ENCODE results near the gene AKAP13.

The AKAP13 gene

GRCh38 chr15:85403745-85404144 lies 23.3 kb downstream of the AKAP13 start:
- ATAC-seq (ENCODE audit: low read depth): no peak
- DNase-seq (ENCODE audit: low spot score in 2 of 2): no peak
- H3K36me3 Mint-ChIP-seq: peaks cover 2% of the 10 kb centered on the region
- peak overlapping the region; percentile 99 for H3K27ac Mint-ChIP-seq
- H3K27me3 Mint-ChIP-seq: no peaks in the 10 kb centered on the region
- peaks cover under 1% of the 10 kb centered on the region for H3K9me3 Mint-ChIP-seq
- H3K4me1 Mint-ChIP-seq: peaks cover 57% of the 10 kb centered on the region
- H3K4me3 Mint-ChIP-seq: peak overlapping the region; percentile 67

- no peaks in the 10 kb centered on the region for H3K27me3 Mint-ChIP-seq
- peak overlapping the region; percentile 67 for H3K4me3 Mint-ChIP-seq
- H3K27ac Mint-ChIP-seq: peak overlapping the region; percentile 99
- peaks cover 2% of the 10 kb centered on the region for H3K36me3 Mint-ChIP-seq
- ATAC-seq (ENCODE audit: low read depth) (peak; percentile 34), DNase-seq (ENCODE audit: low spot score in 2 of 2) (peak in 1 of 2 donors; percentile 37)
- peaks cover 58% of the 10 kb centered on the region for H3K4me1 Mint-ChIP-seq
- peaks cover 2% of the 10 kb centered on the region for H3K9me3 Mint-ChIP-seq
These were observed 23.9 kb downstream of the AKAP13 start for GRCh38 chr15:85404176-85404917.

- Mint-ChIP-seq H3K36me3 (peaks cover 3% of the 10 kb centered on the region), H3K4me1 (peaks cover 57% of the 10 kb centered on the region), H3K4me3 (peak overlapping the region; percentile 67), H3K9me3 (peaks cover 2% of the 10 kb centered on the region), H3K27me3 (no peaks in the 10 kb centered on the region), H3K27ac (peak overlapping the region; percentile 99)
- DNase-seq (ENCODE audit: low spot score in 2 of 2): no peak
- no peak for ATAC-seq (ENCODE audit: low read depth)
These were observed 24.8 kb downstream of the AKAP13 start for GRCh38 chr15:85404918-85405866.

DNA sequence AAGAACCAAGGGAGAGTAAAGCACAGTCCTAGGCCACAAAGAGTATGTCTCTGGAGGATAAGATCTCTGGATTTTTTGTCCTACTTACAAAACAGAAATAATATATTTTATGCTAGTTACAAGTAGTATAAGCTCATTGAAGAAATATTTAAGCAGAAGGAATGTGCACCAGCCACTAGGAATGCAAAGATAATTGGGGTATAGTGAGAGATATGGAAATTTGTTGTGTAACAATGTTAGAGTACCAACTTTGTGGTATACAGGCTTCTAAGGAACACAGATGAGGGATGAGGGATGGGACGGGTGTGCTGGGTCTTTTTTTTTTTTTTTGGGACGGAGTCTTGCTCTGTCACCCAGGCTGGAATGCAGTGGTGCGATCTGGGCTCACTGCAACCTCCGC lies 26.5 kb downstream of the AKAP13 start:
- H3K4me3 Mint-ChIP-seq: peak overlapping the region; percentile 54
- no peaks in the 10 kb centered on the region for H3K27me3 Mint-ChIP-seq
- peak overlapping the region; percentile 99 for H3K27ac Mint-ChIP-seq
- no peak for ATAC-seq (ENCODE audit: low read depth)
- DNase-seq (ENCODE audit: low spot score in 2 of 2): no peak
- peaks cover 58% of the 10 kb centered on the region for H3K4me1 Mint-ChIP-seq
- H3K36me3 Mint-ChIP-seq: peaks cover 11% of the 10 kb centered on the region
- peaks cover 2% of the 10 kb centered on the region for H3K9me3 Mint-ChIP-seq

DNA sequence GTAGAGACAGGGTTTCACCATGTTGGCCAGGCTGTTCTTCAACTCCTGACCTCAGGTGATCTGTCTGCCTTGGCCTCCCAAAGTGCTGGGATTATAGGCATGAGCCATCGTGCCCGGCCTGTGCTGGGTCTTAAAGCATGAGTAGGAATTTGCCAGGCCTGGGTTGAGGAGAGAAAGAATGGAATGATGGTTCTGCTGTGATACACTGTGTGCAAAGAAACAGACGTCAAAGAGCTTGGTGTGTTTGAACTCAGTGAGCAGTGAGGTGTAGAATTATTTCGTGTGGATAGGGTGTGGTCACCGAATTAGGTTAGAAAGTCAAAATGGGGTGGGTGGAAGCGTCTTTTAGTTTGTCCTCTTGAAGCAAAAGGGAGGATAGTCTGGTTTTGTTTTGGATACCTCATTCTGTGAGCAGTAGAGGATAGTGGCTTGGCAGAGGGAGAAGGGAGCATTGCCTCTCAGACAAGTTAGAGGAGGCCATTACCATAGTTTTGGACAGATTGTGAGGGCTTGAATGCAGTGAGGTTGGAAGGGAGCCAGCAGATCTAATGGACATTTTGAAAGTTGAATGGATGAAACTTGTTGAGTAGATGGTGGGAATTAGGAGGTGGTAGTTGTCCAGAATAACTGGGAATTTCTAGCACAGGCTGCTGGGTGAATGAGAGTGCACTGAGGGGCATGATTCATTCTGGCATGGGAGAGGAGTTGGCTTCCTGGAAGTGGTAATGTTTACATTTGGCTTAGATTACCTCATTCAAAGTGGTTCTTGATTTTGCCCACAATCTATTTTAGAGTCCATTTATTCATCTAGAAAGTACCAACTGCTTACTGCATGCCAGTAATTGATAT lies 27.2 kb downstream of the AKAP13 start:
- H3K9me3 Mint-ChIP-seq: peaks cover 2% of the 10 kb centered on the region
- no peaks in the 10 kb centered on the region for H3K27me3 Mint-ChIP-seq
- H3K4me1 Mint-ChIP-seq: peaks cover 51% of the 10 kb centered on the region
- peak overlapping the region; percentile 99 for H3K27ac Mint-ChIP-seq
- ATAC-seq (ENCODE audit: low read depth) (peak; percentile 55), DNase-seq (ENCODE audit: low spot score in 2 of 2) (peak; percentile 22 to 41)
- peak overlapping the region; percentile 79 for H3K4me3 Mint-ChIP-seq
- peaks cover 11% of the 10 kb centered on the region for H3K36me3 Mint-ChIP-seq

GRCh38 chr15:85408270-85408746 lies 27.9 kb downstream of the AKAP13 start:
- peak overlapping the region; percentile 18 for H3K4me3 Mint-ChIP-seq
- peaks cover 58% of the 10 kb centered on the region for H3K4me1 Mint-ChIP-seq
- ATAC-seq (ENCODE audit: low read depth) (peak; percentile 73), DNase-seq (ENCODE audit: low spot score in 2 of 2) (peak in 1 of 2 donors; percentile 55)
- H3K36me3 Mint-ChIP-seq: peaks cover 11% of the 10 kb centered on the region
- no peaks in the 10 kb centered on the region for H3K27me3 Mint-ChIP-seq
- H3K27ac Mint-ChIP-seq: peak overlapping the region; percentile 99
- peaks cover 2% of the 10 kb centered on the region for H3K9me3 Mint-ChIP-seq

DNA sequence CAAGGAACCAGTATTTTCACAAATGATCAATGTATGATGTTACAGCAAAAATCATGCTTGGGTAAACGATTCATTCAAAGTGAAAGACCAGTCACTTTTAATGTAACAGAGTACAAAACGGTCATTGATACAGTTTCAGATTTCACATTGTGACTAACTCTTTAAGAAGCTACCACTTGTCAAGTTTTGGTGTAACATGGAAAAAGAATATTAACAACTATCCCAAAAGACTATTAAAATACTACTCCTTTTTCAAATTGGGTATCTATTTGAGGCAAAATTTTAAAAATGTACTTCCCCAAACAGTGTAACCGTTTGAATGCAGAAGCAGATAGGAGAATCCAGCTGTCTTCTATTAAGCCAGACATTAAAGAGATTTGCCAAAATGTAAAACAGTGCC lies 31.7 kb downstream of the AKAP13 start:
- Mint-ChIP-seq H3K4me1 (peaks cover 53% of the 10 kb centered on the region), H3K9me3 (peaks cover 2% of the 10 kb centered on the region), H3K27ac (peak overlapping the region; percentile 64), H3K4me3 (no peak overlapping the region), H3K27me3 (no peaks in the 10 kb centered on the region), H3K36me3 (peaks cover 14% of the 10 kb centered on the region)
- no peak for DNase-seq (ENCODE audit: low spot score in 2 of 2)
- ATAC-seq (ENCODE audit: low read depth): no peak

DNA sequence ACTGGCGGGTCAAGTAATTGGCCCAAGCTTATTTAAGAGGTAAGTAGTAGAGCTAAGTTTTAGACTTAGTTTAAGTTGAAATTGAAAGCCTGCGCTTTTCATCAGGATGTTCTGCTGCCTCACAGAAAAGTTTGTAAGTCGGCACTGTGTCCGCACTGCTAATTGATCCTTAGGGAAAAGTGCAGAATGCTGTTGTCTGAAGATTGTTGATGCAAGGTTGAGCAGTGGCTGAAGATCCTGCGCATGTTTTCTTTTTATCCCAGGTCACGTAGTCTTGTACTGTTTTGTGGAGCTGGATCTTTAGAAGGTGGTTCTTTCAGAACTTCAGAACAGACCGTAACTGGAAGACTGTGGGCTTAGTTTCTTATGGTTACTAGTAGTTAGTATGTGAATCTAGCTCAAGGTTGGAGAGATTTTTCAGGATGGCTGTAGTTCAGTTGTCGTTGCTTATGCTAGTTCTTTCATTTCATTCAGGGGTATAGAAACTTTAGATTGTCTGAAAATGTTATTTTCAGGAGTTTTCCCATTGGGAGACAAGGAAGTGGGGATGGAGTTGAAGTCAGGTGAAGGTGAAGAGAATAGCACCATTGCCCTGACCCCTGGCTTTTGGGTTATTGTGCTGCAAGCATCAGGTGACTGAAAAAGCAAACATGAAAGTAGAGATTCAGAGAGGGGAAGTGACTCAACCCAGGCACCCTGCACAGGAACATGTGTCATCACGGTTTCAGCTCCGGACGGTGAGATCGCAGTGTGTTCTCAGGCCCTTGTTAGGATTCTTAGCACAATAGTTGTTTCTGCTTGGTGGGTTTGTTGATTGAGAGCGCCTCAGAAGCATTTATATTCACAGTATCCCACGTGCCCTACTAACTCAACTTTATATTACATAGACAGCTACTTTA lies 32.8 kb downstream of the AKAP13 start:
- H3K4me1 Mint-ChIP-seq: peaks cover 53% of the 10 kb centered on the region
- peak overlapping the region; percentile 41 for H3K4me3 Mint-ChIP-seq
- DNase-seq (ENCODE audit: low spot score in 2 of 2) (peak; percentile 48 to 66), ATAC-seq (ENCODE audit: low read depth) (peak; percentile 95)
- H3K27ac Mint-ChIP-seq: peak overlapping the region; percentile 92
- peaks cover 14% of the 10 kb centered on the region for H3K36me3 Mint-ChIP-seq
- H3K27me3 Mint-ChIP-seq: no peaks in the 10 kb centered on the region
- peaks cover 2% of the 10 kb centered on the region for H3K9me3 Mint-ChIP-seq

DNA sequence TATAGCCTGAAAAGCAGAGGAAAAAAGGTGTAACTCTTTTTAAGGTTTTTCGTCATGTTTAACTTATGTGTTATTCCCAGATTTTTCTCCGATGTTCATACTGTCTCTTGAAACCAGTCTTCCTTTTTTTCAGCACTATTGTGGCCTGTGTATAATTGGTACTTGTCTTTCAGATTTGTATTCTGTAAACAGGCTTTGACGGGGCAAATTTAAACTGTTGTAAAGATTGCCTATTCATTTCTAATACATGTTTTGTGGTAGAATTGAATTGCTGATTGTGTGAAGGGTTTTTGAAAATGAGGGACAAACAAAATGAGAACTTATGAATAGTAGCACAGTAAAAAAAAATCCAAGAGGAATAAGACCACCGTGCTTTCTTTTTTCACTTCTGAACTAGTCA lies 33.6 kb downstream of the AKAP13 start:
- Mint-ChIP-seq H3K4me1 (peaks cover 48% of the 10 kb centered on the region), H3K27ac (peak overlapping the region; percentile 92), H3K27me3 (no peaks in the 10 kb centered on the region), H3K9me3 (no peaks in the 10 kb centered on the region), H3K4me3 (peak overlapping the region; percentile 37), H3K36me3 (peaks cover 13% of the 10 kb centered on the region)
- ATAC-seq (ENCODE audit: low read depth): no peak
- DNase-seq (ENCODE audit: low spot score in 2 of 2): no peak

DNA sequence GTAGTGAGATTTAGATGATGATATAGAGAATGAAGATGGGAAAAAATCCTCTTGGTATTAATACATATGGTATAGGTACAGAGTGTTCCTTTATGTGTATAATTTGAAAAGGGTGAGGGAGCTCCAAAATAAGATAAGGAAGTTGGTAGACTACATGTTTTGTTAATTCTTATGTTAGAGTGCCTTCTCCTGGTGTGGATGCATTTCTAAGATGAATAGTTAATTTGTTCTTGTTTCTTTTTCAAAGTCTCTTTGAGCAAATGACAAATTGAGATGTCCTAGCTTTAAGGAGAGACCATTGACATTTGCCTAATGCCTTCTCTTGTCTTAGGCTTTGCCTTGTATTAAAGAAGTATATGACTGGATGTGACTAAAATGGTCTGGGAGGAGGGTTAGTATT lies 34.1 kb downstream of the AKAP13 start:
- DNase-seq (ENCODE audit: low spot score in 2 of 2): peak in 1 of 2 donors; percentile 36
- no peaks in the 10 kb centered on the region for H3K9me3 Mint-ChIP-seq
- H3K27ac Mint-ChIP-seq: peak overlapping the region; percentile 92
- H3K36me3 Mint-ChIP-seq: peaks cover 13% of the 10 kb centered on the region
- H3K27me3 Mint-ChIP-seq: no peaks in the 10 kb centered on the region
- H3K4me1 Mint-ChIP-seq: peaks cover 52% of the 10 kb centered on the region
- peak overlapping the region; percentile 37 for H3K4me3 Mint-ChIP-seq
- ATAC-seq (ENCODE audit: low read depth): peak; percentile 25

- Mint-ChIP-seq H3K4me1 (peaks cover 54% of the 10 kb centered on the region), H3K36me3 (peaks cover 13% of the 10 kb centered on the region), H3K27me3 (no peaks in the 10 kb centered on the region), H3K9me3 (no peaks in the 10 kb centered on the region), H3K4me3 (no peak overlapping the region), H3K27ac (peak overlapping the region; percentile 92)
- DNase-seq (ENCODE audit: low spot score in 2 of 2): no peak
- ATAC-seq (ENCODE audit: low read depth): no peak
These were observed 34.6 kb downstream of the AKAP13 start for GRCh38 chr15:85414991-85415390.

DNA sequence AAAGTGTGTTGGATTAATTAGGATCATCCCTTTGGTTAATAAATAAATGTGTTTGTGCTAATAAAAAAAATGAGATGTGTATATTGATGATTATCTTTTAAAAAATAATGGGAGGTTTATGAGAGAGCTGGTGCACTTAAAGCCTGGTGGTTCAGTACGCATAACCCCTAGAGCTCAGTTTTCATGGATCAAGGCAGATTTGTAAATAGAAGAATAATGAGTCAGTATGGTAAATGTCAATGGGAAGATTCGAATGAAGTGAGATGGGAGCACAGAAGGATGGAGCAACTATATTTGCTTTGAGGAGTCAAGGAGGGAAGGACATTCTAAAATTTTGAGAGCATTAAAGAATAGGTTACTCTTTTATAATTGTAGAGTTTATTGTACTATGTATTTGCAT lies 35.4 kb downstream of the AKAP13 start:
- H3K4me1 Mint-ChIP-seq: peaks cover 52% of the 10 kb centered on the region
- H3K27ac Mint-ChIP-seq: peak overlapping the region; percentile 92
- H3K27me3 Mint-ChIP-seq: no peaks in the 10 kb centered on the region
- H3K4me3 Mint-ChIP-seq: no peak overlapping the region
- ATAC-seq (ENCODE audit: low read depth) (no peak), DNase-seq (ENCODE audit: low spot score in 2 of 2) (no peak)
- peaks cover 7% of the 10 kb centered on the region for H3K36me3 Mint-ChIP-seq
- no peaks in the 10 kb centered on the region for H3K9me3 Mint-ChIP-seq

DNA sequence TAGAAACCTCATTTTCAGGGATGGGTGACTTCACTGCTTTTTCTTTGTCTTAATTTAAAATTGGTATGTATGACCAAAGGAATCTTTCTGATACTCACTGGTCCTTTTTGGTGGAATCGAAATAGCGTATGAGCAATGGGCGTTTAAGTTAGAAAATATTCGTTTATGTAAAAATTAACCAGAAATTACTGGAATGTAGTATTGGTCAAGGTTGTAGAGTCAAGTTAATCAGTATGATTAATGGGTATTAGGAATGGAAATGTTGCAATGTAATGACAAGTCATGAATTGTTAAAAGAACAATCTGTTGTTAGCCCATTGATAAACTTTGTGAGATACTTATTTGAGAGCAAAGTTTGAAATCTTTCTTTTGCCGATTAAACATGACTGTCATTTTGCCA lies 36.9 kb downstream of the AKAP13 start:
- ATAC-seq (ENCODE audit: low read depth): no peak
- Mint-ChIP-seq H3K36me3 (peaks cover 6% of the 10 kb centered on the region), H3K27me3 (no peaks in the 10 kb centered on the region), H3K9me3 (no peaks in the 10 kb centered on the region), H3K4me3 (no peak overlapping the region), H3K27ac (peak overlapping the region; percentile 92), H3K4me1 (peaks cover 60% of the 10 kb centered on the region)
- DNase-seq (ENCODE audit: low spot score in 2 of 2): no peak

Data from memory B cell (primary cell).